ENCODE measurements around the gene BAMBI.

BAMBI gene

DNA sequence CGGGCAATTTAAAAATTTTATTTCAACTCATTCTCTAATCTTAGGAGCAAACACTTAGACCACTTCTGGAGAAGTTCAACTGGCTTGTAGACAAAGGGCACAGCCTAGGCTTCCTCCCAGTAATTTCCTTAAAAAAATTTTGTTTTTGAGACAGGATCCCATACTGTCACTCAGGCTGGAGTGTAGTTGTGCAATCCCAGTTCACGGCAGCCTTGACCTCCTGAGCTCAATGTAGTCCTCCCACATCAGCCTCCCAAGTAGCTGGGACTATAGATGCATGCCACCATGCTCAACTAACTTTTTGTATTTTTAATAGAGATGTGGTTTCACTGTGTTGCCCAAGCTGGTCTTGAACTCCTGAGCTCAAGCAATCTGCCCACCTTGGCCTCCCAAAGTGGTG lies 38.4 kb downstream of the BAMBI start:
- no peak for DNase-seq
- Histone ChIP-seq H3K27me3 (replicated peaks; ENCODE audit: control insufficient read depth, insufficient read depth, low read length, poor library complexity, severe bottlenecking) (no peaks in the 10 kb centered on the region), H3K4me3 (ENCODE audit: insufficient read depth, low read depth, low read length, poor library complexity, severe bottlenecking) (no peak overlapping the region), H3K4me1 (ENCODE audit: control insufficient read depth, insufficient read depth, low read length, poor library complexity, severe bottlenecking) (no peaks in the 10 kb centered on the region), H3K36me3 (ENCODE audit: control insufficient read depth, insufficient read depth, low read length) (no peaks in the 10 kb centered on the region), H3K27ac (ENCODE audit: insufficient read depth, low read length, poor library complexity, severe bottlenecking) (no peak overlapping the region), H3K9me3 (ENCODE audit: control insufficient read depth, low read length) (no peaks in the 10 kb centered on the region)

DNA sequence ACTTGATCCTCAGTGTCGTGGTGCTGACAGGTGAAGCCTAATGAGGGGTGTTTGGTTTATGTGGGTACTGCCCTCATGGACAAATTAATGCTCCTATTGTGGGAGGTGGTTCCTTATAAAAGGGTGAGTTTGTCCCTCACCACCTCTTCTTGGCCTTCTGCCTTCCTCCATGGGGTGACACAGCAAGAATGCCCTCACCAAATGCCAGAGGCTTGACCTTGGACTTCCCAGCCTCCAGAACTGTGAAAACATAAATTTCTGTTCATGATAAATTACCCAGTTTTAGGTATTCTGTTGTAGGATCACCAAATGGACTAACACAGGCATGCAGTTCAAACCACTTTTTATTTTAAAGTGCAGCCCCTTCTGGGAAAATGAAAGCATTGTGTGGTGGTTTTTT lies 39.4 kb downstream of the BAMBI start:
- no peaks in the 10 kb centered on the region for H3K27me3 ChIP-seq (replicated peaks; ENCODE audit: control insufficient read depth, insufficient read depth, low read length, poor library complexity, severe bottlenecking)
- H3K36me3 ChIP-seq (ENCODE audit: control insufficient read depth, insufficient read depth, low read length), result no peaks in the 10 kb centered on the region
- no peak overlapping the region for H3K27ac ChIP-seq (ENCODE audit: insufficient read depth, low read length, poor library complexity, severe bottlenecking)
- no peaks in the 10 kb centered on the region for H3K4me1 ChIP-seq (ENCODE audit: control insufficient read depth, insufficient read depth, low read length, poor library complexity, severe bottlenecking)
- no peak for DNase-seq
- H3K4me3 ChIP-seq (ENCODE audit: insufficient read depth, low read depth, low read length, poor library complexity, severe bottlenecking), result no peak overlapping the region
- H3K9me3 ChIP-seq (ENCODE audit: control insufficient read depth, low read length), result no peaks in the 10 kb centered on the region

DNA sequence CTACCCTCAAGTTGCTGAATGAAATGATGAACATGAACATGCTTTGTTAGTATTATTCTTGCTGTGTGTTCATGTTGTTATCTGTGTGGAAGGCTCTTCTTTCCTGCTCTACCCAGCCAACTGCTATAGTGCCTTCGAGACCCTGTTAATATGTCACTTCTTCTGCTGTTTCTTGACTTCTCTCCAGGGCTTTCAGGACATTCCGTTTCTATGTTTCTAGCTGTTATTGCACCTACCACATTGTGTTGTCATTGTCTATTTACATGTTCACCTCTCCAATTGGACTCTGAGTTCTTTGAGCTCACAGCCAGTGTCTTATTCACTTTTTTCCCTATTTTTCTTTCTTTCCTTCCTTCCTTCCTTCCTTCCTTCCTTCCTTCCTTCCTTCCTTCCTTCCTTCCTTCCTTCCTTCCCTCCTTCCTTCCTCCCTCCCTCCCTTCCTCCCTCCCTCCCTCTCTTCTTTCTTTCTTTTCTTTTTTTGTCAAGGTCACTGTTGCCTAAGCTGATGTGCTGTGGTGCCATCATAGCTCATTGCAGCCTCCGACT lies 40.4 kb downstream of the BAMBI start:
- Histone ChIP-seq H3K4me1 (ENCODE audit: control insufficient read depth, insufficient read depth, low read length, poor library complexity, severe bottlenecking) (peaks cover 3% of the 10 kb centered on the region), H3K27ac (ENCODE audit: insufficient read depth, low read length, poor library complexity, severe bottlenecking) (no peak overlapping the region), H3K9me3 (ENCODE audit: control insufficient read depth, low read length) (no peaks in the 10 kb centered on the region), H3K4me3 (ENCODE audit: insufficient read depth, low read depth, low read length, poor library complexity, severe bottlenecking) (no peak overlapping the region), H3K36me3 (ENCODE audit: control insufficient read depth, insufficient read depth, low read length) (no peaks in the 10 kb centered on the region), H3K27me3 (replicated peaks; ENCODE audit: control insufficient read depth, insufficient read depth, low read length, poor library complexity, severe bottlenecking) (no peaks in the 10 kb centered on the region)
- no peak for DNase-seq

GRCh38 chr10:28719789-28720436 lies 42.6 kb downstream of the BAMBI start:
- H3K4me3 ChIP-seq (ENCODE audit: insufficient read depth, low read depth, low read length, poor library complexity, severe bottlenecking), result no peak overlapping the region
- no peaks in the 10 kb centered on the region for H3K27me3 ChIP-seq (replicated peaks; ENCODE audit: control insufficient read depth, insufficient read depth, low read length, poor library complexity, severe bottlenecking)
- H3K36me3 ChIP-seq (ENCODE audit: control insufficient read depth, insufficient read depth, low read length), result no peaks in the 10 kb centered on the region
- H3K9me3 ChIP-seq (ENCODE audit: control insufficient read depth, low read length), result no peaks in the 10 kb centered on the region
- H3K4me1 ChIP-seq (ENCODE audit: control insufficient read depth, insufficient read depth, low read length, poor library complexity, severe bottlenecking), result peaks cover 3% of the 10 kb centered on the region
- no peak for DNase-seq
- no peak overlapping the region for H3K27ac ChIP-seq (ENCODE audit: insufficient read depth, low read length, poor library complexity, severe bottlenecking)

DNA sequence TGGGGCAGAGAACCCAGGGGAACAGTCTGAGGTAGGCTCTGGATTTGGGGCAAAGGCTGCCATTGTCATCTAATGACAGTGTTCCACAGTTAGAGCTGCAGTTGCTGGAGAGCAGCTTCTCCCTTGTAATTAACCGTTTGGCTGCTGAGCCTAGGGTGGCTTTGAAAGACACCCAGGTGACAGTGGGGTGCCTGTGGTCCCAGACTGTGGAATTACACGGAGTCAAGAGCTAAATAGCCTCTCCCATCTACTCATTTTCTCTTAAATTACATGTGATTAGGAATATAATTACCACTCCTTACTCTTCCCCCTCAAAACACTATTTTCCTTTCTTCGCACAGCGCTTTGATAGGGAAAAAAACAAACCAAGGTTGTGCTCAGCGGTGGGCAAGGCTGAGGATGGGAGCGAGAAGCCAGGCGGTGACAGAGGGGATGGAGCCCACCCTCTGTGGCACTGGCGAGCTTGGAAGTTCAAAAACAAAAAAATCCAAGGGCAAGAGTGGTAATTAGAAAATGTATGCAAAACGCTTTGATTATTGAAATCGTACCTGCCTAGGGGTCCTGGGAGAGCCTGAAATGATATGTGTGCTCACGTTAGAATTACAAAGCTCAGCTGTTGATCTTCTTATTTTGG lies 44.1 kb downstream of the BAMBI start:
- H3K4me1 ChIP-seq (ENCODE audit: control insufficient read depth, insufficient read depth, low read length, poor library complexity, severe bottlenecking), result peaks cover 3% of the 10 kb centered on the region
- no peaks in the 10 kb centered on the region for H3K36me3 ChIP-seq (ENCODE audit: control insufficient read depth, insufficient read depth, low read length)
- H3K27ac ChIP-seq (ENCODE audit: insufficient read depth, low read length, poor library complexity, severe bottlenecking), result no peak overlapping the region
- DNase-seq, result no peak
- H3K4me3 ChIP-seq (ENCODE audit: insufficient read depth, low read depth, low read length, poor library complexity, severe bottlenecking), result no peak overlapping the region
- H3K9me3 ChIP-seq (ENCODE audit: control insufficient read depth, low read length), result no peaks in the 10 kb centered on the region
- no peaks in the 10 kb centered on the region for H3K27me3 ChIP-seq (replicated peaks; ENCODE audit: control insufficient read depth, insufficient read depth, low read length, poor library complexity, severe bottlenecking)

DNA sequence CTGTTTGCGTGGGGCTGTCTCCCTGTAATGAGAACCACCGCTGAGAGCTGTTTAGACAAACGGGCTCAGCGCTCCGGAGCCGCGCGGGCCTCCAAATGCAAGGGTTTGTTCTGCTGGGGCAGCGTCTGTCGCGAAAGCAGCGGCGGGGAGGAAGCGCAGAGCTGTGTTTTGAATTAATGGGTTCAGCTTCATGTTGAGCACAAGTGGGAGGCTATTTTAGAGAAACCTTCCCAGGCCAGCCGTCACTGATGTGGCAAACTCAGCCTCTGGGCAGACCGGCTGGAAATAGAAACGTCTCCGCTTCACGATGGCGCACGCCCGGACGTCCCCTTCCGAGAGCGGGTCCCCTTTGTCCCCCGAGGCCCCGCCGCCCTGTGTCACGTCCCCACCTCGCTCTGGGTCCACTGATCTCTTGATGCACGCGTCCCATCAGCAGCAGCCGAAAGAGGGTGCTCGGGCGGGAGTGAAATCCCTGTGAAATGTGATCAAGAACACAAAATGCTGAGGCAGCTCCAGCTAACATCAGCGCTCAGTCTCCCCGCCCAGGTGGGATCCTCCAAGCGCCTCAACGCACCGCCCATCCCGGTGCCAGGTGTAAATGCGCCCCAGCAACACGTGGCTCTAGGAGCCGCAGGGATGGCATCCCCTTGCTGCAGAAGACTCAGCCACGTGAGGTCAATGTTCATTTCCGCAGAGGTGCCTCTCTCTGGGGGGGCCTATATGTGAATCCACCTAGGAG lies 44.9 kb downstream of the BAMBI start:
- H3K4me3 ChIP-seq (ENCODE audit: insufficient read depth, low read depth, low read length, poor library complexity, severe bottlenecking), result no peak overlapping the region
- no peak overlapping the region for H3K27ac ChIP-seq (ENCODE audit: insufficient read depth, low read length, poor library complexity, severe bottlenecking)
- no peaks in the 10 kb centered on the region for H3K9me3 ChIP-seq (ENCODE audit: control insufficient read depth, low read length)
- DNase-seq, result no peak
- H3K27me3 ChIP-seq (replicated peaks; ENCODE audit: control insufficient read depth, insufficient read depth, low read length, poor library complexity, severe bottlenecking), result no peaks in the 10 kb centered on the region
- no peaks in the 10 kb centered on the region for H3K36me3 ChIP-seq (ENCODE audit: control insufficient read depth, insufficient read depth, low read length)
- H3K4me1 ChIP-seq (ENCODE audit: control insufficient read depth, insufficient read depth, low read length, poor library complexity, severe bottlenecking), result peaks cover 3% of the 10 kb centered on the region

DNA sequence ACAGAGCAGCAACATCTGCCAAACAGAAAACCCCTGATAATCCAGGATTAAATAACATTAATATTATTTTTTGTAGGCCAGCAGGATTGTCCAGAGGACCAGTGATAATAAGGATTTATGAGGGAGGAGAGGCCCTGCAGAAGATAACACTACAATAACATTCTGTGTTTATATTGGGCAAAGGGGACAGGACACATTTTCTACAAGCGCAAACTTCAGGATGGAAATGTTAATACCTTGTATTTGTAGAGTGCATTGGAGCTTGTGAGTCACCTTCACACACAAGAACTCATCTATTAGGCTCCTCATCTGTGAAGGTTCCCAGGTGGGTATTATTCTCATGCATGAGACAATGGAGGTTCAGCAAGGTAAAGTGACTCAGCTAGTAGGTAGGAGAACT lies 51.0 kb downstream of the BAMBI start:
- Histone ChIP-seq H3K27ac (ENCODE audit: insufficient read depth, low read length, poor library complexity, severe bottlenecking) (no peak overlapping the region), H3K27me3 (replicated peaks; ENCODE audit: control insufficient read depth, insufficient read depth, low read length, poor library complexity, severe bottlenecking) (no peaks in the 10 kb centered on the region), H3K36me3 (ENCODE audit: control insufficient read depth, insufficient read depth, low read length) (no peaks in the 10 kb centered on the region), H3K4me3 (ENCODE audit: insufficient read depth, low read depth, low read length, poor library complexity, severe bottlenecking) (no peak overlapping the region), H3K9me3 (ENCODE audit: control insufficient read depth, low read length) (no peaks in the 10 kb centered on the region), H3K4me1 (ENCODE audit: control insufficient read depth, insufficient read depth, low read length, poor library complexity, severe bottlenecking) (no peaks in the 10 kb centered on the region)
- no peak for DNase-seq

DNA sequence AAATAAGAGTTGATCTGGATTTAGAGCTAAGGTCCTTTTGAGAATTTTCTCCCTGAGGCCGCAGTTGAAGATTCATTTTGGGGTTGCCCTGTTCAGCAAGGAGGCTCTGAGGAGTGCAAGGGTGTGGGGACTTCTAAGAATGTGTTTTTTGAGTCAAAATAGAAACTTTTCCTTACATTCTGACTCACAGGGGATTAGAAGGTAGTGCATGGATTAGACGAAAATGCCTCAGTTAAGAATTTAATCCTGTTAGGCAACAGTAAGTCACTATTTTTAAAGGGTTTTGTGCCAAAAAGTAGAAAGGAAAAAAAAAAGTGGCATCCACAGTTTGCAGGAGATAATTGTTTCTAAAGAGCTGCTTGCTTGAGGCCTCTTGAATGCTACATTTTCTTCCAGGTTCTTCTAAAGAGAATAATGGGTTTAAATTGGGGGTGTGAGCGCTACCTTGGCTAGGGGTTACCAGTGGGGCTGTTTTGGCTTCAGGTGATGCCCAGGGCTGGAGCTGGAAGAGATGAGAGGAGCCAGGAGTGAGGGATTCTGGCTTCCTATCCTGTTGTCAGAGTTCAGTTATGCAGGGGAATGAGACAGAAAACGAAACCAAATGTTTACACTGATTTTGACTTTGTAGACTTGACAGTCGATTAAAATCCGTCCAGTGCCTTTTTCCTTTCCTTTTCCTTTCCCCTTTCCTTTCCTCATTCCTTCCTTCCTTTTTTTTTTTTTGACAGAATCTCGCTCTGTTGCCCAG lies 52.9 kb downstream of the BAMBI start:
- H3K9me3 ChIP-seq (ENCODE audit: control insufficient read depth, low read length), result no peaks in the 10 kb centered on the region
- no peaks in the 10 kb centered on the region for H3K36me3 ChIP-seq (ENCODE audit: control insufficient read depth, insufficient read depth, low read length)
- no peak for DNase-seq
- no peak overlapping the region for H3K27ac ChIP-seq (ENCODE audit: insufficient read depth, low read length, poor library complexity, severe bottlenecking)
- no peaks in the 10 kb centered on the region for H3K4me1 ChIP-seq (ENCODE audit: control insufficient read depth, insufficient read depth, low read length, poor library complexity, severe bottlenecking)
- no peak overlapping the region for H3K4me3 ChIP-seq (ENCODE audit: insufficient read depth, low read depth, low read length, poor library complexity, severe bottlenecking)
- no peaks in the 10 kb centered on the region for H3K27me3 ChIP-seq (replicated peaks; ENCODE audit: control insufficient read depth, insufficient read depth, low read length, poor library complexity, severe bottlenecking)

DNA sequence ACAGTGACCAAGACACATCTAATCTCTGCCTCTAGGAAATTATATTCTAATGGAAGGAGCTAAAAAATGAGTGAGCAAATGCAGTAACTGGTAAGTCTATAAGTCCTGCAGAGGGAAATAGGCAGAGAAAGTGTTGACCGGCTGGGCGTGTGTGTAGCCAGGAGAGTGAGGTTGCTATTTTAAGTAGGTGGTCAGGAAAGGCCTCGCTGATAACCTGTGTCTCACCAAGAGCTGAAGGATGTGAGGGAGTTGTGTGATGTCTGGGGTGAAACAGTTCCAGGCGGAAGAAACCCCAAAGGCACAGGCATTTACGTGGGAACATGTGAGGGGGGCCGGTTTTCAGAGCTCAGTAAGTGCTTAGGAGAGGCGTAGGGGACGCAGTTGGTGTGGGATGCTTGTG lies 54.8 kb downstream of the BAMBI start:
- no peak for DNase-seq
- no peak overlapping the region for H3K27ac ChIP-seq (ENCODE audit: insufficient read depth, low read length, poor library complexity, severe bottlenecking)
- no peaks in the 10 kb centered on the region for H3K36me3 ChIP-seq (ENCODE audit: control insufficient read depth, insufficient read depth, low read length)
- H3K4me1 ChIP-seq (ENCODE audit: control insufficient read depth, insufficient read depth, low read length, poor library complexity, severe bottlenecking), result no peaks in the 10 kb centered on the region
- H3K4me3 ChIP-seq (ENCODE audit: insufficient read depth, low read depth, low read length, poor library complexity, severe bottlenecking), result no peak overlapping the region
- H3K9me3 ChIP-seq (ENCODE audit: control insufficient read depth, low read length), result no peaks in the 10 kb centered on the region
- no peaks in the 10 kb centered on the region for H3K27me3 ChIP-seq (replicated peaks; ENCODE audit: control insufficient read depth, insufficient read depth, low read length, poor library complexity, severe bottlenecking)
